ENCODE data around the gene FCMR. TPM values are rescaled to one million over a fixed set of nuclear protein-coding genes. Genes with fewer than 3 reads are reported as not detected.

Gene FCMR
- total and polyA plus RNA-seq, 2 experiments from 2014 or later, result 0.84 TPM; not detected in 1

- H3K9me2 ChIP-seq (ENCODE audit: insufficient read depth), result peaks cover 4% of the 10 kb centered on the region; the same call in 1 of the 2 replicates
- Mint-ChIP-seq H3K4me1 (no peaks in the 10 kb centered on the region), H3K9me3 (no peaks in the 10 kb centered on the region), H3K27me3 (ENCODE audit: insufficient read depth, low read depth, poor library complexity) (peaks cover 4% of the 10 kb centered on the region), H3K4me3 (no peak overlapping the region), H3K36me3 (ENCODE audit: low read depth) (no peaks in the 10 kb centered on the region), H3K27ac (no peak overlapping the region)
- no peaks in the 10 kb centered on the region for H3K36me3 ChIP-seq (ENCODE audit: insufficient read depth)
- DNase-seq (ENCODE audit: low spot score), result no peak
- no peak overlapping the region for H3K4me3 ChIP-seq
- no peaks in the 10 kb centered on the region for H3K27me3 ChIP-seq (ENCODE audit: insufficient read depth)
- no peak overlapping the region for H3K4me2 ChIP-seq
- H4K20me1 ChIP-seq (replicated peaks; ENCODE audit: insufficient read depth), result no peaks in the 10 kb centered on the region
- no peak overlapping the region for H3K27ac ChIP-seq (ENCODE audit: low read depth)
- TF ChIP-seq JUNB (IDR thresholded peaks at IDR 0.05; ENCODE audit: unreplicated experiment) (no peak), CREB1 (CRISPR knock-in tag; IDR thresholded peaks at IDR 0.05; ENCODE audit: low read depth) (no peak), POLR2AphosphoS5 (IDR thresholded peaks at IDR 0.05; ENCODE audit: low read depth) (no peak), ZNF114 (CRISPR knock-in tag; IDR thresholded peaks at IDR 0.05) (no peak), NANOG (IDR thresholded peaks at IDR 0.05; ENCODE audit: borderline replicate concordance) (no peak), STAT1 (IDR thresholded peaks at IDR 0.05; ENCODE audit: unreplicated experiment) (no peak), EZH2 (IDR thresholded peaks at IDR 0.05; ENCODE audit: low read depth, unreplicated experiment) (no peak), ZNF331 (CRISPR knock-in tag; IDR thresholded peaks at IDR 0.05; ENCODE audit: low read depth) (no peak), EZH2phosphoT487 (IDR thresholded peaks at IDR 0.05; ENCODE audit: unreplicated experiment) (no peak), REST (IDR thresholded peaks at IDR 0.05; ENCODE audit: unreplicated experiment) (no peak)
- TF ChIP-seq, protein P1, sequence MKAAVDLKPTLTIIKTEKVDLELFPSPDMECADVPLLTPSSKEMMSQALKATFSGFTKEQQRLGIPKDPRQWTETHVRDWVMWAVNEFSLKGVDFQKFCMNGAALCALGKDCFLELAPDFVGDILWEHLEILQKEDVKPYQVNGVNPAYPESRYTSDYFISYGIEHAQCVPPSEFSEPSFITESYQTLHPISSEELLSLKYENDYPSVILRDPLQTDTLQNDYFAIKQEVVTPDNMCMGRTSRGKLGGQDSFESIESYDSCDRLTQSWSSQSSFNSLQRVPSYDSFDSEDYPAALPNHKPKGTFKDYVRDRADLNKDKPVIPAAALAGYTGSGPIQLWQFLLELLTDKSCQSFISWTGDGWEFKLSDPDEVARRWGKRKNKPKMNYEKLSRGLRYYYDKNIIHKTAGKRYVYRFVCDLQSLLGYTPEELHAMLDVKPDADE (IDR thresholded peaks at IDR 0.05), result no peak
- TF ChIP-seq, protein P2, sequence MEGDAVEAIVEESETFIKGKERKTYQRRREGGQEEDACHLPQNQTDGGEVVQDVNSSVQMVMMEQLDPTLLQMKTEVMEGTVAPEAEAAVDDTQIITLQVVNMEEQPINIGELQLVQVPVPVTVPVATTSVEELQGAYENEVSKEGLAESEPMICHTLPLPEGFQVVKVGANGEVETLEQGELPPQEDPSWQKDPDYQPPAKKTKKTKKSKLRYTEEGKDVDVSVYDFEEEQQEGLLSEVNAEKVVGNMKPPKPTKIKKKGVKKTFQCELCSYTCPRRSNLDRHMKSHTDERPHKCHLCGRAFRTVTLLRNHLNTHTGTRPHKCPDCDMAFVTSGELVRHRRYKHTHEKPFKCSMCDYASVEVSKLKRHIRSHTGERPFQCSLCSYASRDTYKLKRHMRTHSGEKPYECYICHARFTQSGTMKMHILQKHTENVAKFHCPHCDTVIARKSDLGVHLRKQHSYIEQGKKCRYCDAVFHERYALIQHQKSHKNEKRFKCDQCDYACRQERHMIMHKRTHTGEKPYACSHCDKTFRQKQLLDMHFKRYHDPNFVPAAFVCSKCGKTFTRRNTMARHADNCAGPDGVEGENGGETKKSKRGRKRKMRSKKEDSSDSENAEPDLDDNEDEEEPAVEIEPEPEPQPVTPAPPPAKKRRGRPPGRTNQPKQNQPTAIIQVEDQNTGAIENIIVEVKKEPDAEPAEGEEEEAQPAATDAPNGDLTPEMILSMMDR (conservative IDR thresholded peaks at IDR 0.05; ENCODE audit: low read depth in 2 of 2), result no peak
- TF ChIP-seq, protein P3, sequence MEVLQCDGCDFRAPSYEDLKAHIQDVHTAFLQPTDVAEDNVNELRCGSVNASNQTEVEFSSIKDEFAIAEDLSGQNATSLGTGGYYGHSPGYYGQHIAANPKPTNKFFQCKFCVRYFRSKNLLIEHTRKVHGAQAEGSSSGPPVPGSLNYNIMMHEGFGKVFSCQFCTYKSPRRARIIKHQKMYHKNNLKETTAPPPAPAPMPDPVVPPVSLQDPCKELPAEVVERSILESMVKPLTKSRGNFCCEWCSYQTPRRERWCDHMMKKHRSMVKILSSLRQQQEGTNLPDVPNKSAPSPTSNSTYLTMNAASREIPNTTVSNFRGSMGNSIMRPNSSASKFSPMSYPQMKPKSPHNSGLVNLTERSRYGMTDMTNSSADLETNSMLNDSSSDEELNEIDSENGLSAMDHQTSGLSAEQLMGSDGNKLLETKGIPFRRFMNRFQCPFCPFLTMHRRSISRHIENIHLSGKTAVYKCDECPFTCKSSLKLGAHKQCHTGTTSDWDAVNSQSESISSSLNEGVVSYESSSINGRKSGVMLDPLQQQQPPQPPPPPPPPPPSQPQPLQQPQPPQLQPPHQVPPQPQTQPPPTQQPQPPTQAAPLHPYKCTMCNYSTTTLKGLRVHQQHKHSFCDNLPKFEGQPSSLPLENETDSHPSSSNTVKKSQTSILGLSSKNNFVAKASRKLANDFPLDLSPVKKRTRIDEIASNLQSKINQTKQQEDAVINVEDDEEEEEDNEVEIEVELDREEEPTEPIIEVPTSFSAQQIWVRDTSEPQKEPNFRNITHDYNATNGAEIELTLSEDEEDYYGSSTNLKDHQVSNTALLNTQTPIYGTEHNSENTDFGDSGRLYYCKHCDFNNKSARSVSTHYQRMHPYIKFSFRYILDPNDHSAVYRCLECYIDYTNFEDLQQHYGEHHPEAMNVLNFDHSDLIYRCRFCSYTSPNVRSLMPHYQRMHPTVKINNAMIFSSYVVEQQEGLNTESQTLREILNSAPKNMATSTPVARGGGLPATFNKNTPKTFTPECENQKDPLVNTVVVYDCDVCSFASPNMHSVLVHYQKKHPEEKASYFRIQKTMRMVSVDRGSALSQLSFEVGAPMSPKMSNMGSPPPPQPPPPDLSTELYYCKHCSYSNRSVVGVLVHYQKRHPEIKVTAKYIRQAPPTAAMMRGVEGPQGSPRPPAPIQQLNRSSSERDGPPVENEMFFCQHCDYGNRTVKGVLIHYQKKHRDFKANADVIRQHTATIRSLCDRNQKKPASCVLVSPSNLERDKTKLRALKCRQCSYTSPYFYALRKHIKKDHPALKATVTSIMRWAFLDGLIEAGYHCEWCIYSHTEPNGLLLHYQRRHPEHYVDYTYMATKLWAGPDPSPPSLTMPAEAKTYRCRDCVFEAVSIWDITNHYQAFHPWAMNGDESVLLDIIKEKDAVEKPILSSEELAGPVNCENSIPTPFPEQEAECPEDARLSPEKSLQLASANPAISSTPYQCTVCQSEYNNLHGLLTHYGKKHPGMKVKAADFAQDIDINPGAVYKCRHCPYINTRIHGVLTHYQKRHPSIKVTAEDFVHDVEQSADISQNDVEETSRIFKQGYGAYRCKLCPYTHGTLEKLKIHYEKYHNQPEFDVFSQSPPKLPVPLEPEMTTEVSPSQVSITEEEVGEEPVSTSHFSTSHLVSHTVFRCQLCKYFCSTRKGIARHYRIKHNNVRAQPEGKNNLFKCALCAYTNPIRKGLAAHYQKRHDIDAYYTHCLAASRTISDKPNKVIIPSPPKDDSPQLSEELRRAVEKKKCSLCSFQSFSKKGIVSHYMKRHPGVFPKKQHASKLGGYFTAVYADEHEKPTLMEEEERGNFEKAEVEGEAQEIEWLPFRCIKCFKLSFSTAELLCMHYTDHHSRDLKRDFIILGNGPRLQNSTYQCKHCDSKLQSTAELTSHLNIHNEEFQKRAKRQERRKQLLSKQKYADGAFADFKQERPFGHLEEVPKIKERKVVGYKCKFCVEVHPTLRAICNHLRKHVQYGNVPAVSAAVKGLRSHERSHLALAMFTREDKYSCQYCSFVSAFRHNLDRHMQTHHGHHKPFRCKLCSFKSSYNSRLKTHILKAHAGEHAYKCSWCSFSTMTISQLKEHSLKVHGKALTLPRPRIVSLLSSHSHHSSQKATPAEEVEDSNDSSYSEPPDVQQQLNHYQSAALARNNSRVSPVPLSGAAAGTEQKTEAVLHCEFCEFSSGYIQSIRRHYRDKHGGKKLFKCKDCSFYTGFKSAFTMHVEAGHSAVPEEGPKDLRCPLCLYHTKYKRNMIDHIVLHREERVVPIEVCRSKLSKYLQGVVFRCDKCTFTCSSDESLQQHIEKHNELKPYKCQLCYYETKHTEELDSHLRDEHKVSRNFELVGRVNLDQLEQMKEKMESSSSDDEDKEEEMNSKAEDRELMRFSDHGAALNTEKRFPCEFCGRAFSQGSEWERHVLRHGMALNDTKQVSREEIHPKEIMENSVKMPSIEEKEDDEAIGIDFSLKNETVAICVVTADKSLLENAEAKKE (CRISPR knock-in tag; IDR thresholded peaks at IDR 0.05), result no peak
- H2AFZ ChIP-seq, result no peak overlapping the region
- H3K79me2 ChIP-seq (replicated peaks; ENCODE audit: insufficient read depth), result no peaks in the 10 kb centered on the region
- H3K4me1 ChIP-seq (ENCODE audit: insufficient read depth), result no peaks in the 10 kb centered on the region
- ATAC-seq, result no peak
- no peaks in the 10 kb centered on the region for H3F3A ChIP-seq (replicated peaks; ENCODE audit: low read depth)
These were observed 41.5 kb upstream of the FCMR start for GRCh38 chr1:206963119-206963712.
